H9 (cell line): ENCODE results near the gene TNC. TPM values are rescaled to one million over a fixed set of nuclear protein-coding genes. Genes with fewer than 3 reads are reported as not detected.

Experiments
- DNase-seq: peaks from one replicate; pipeline ENCODE4 v3.0.0-alpha.2; 2017
- H2AFZ ChIP-seq: one replicate; pipeline ENCODE4 v1.6.1; 2013; ENCODE audit warnings: mild to moderate bottlenecking, low read length, control low read depth, moderate library complexity
- H2AK5ac ChIP-seq: 2 replicates; pipeline ENCODE4 v1.6.1; 2013; ENCODE audit warnings: low read length, control low read depth, mixed read lengths; ENCODE audit not compliant: insufficient read length
- H2BK120ac ChIP-seq: one replicate; pipeline ENCODE4 v1.6.1; 2013; ENCODE audit warnings: low read depth, mild to moderate bottlenecking, low read length, control low read depth, inconsistent platforms; ENCODE audit not compliant: poor library complexity, severe bottlenecking
- H2BK12ac ChIP-seq: 2 replicates; pipeline ENCODE4 v1.6.1; 2013; ENCODE audit warnings: low read length, control low read depth, mixed read lengths, low read depth; ENCODE audit not compliant: insufficient read length
- H2BK15ac ChIP-seq: 2 replicates; pipeline ENCODE4 v1.6.1; 2013; ENCODE audit warnings: low read depth, low read length, control low read depth
- H2BK20ac ChIP-seq: one replicate; pipeline ENCODE4 v1.6.1; 2013; ENCODE audit warnings: low read depth, mild to moderate bottlenecking, low read length, control low read depth, inconsistent platforms; ENCODE audit not compliant: poor library complexity, severe bottlenecking
- H2BK5ac ChIP-seq: 2 replicates; pipeline ENCODE4 v1.6.1; 2013; ENCODE audit warnings: low read length, control low read depth, mixed read lengths; ENCODE audit not compliant: insufficient read length
- H3K14ac ChIP-seq: 2 replicates; pipeline ENCODE4 v1.6.1; 2013; ENCODE audit warnings: low read length, control low read depth; ENCODE audit not compliant: insufficient read depth
- H3K18ac ChIP-seq: 2 replicates; pipeline ENCODE4 v1.6.1; 2013; ENCODE audit warnings: low read depth, mild to moderate bottlenecking, mixed read lengths, low read length, control low read depth; ENCODE audit not compliant: insufficient read length
- H3K23ac ChIP-seq: 2 replicates; pipeline ENCODE4 v1.6.1; 2013; ENCODE audit warnings: low read length, control low read depth, mixed read lengths, low read depth; ENCODE audit not compliant: insufficient read length
- H3K23me2 ChIP-seq: 2 replicates; pipeline ENCODE4 v1.6.1; 2013; ENCODE audit warnings: low read depth, mild to moderate bottlenecking, mixed read lengths, low read length, control low read depth; ENCODE audit not compliant: insufficient read length, poor library complexity, severe bottlenecking
- H3K27ac ChIP-seq: 2 replicates; pipeline ENCODE4 v1.5.1; 2013; ENCODE audit warnings: low read length, control low read depth, mixed read lengths, low read depth; ENCODE audit not compliant: insufficient read length
- H3K27me3 ChIP-seq: 2 replicates; pipeline ENCODE4 v1.6.1; 2013; ENCODE audit warnings: low read length, control low read depth, inconsistent platforms; ENCODE audit not compliant: insufficient read depth
- H3K4ac ChIP-seq: 2 replicates; pipeline ENCODE4 v1.6.1; 2013; ENCODE audit warnings: low read depth, mild to moderate bottlenecking, control low read depth, inconsistent platforms, low read length, moderate library complexity
- H3K4me1 ChIP-seq: 2 replicates; pipeline ENCODE4 v1.6.1; 2013; ENCODE audit warnings: low read length, control low read depth, inconsistent platforms; ENCODE audit not compliant: insufficient read depth
- H3K4me2 ChIP-seq: 2 replicates; pipeline ENCODE4 v1.6.1; 2013; ENCODE audit warnings: low read length, control low read depth, mixed read lengths; ENCODE audit not compliant: insufficient read length, insufficient read depth
- H3K56ac ChIP-seq: 2 replicates; pipeline ENCODE4 v1.6.1; 2013; ENCODE audit warnings: low read depth, mild to moderate bottlenecking, mixed read lengths, low read length, control low read depth; ENCODE audit not compliant: insufficient read length
- H3K79me1 ChIP-seq: 2 replicates; pipeline ENCODE4 v1.6.1; 2013; ENCODE audit warnings: low read depth, mild to moderate bottlenecking, moderate library complexity, low read length, control low read depth, inconsistent platforms; ENCODE audit not compliant: insufficient read depth, poor library complexity, severe bottlenecking
- H3K79me2 ChIP-seq: 2 replicates; pipeline ENCODE4 v1.6.1; 2013; ENCODE audit warnings: low read length, control low read depth, inconsistent platforms; ENCODE audit not compliant: insufficient read depth
- H3K9ac ChIP-seq: 2 replicates; pipeline ENCODE4 v1.6.1; 2013; ENCODE audit warnings: low read length, control low read depth, mixed read lengths; ENCODE audit not compliant: insufficient read length; ENCODE audit errors: extremely low read depth
- H3K9me3 ChIP-seq: one replicate; pipeline ENCODE4 v1.6.1; 2013; ENCODE audit warnings: low read depth, low read length, inconsistent platforms; ENCODE audit not compliant: control insufficient read depth
- H3T11ph ChIP-seq: one replicate; pipeline ENCODE4 v1.6.1; 2013; ENCODE audit warnings: mild to moderate bottlenecking, low read length, control low read depth, inconsistent platforms
- H4K20me1 ChIP-seq: one replicate; pipeline ENCODE4 v1.6.1; 2013; ENCODE audit not compliant: control insufficient read depth, insufficient read length, insufficient read depth
- H4K5ac ChIP-seq: 2 replicates; pipeline ENCODE4 v1.6.1; 2013; ENCODE audit warnings: low read depth, mild to moderate bottlenecking, mixed read lengths, low read length, control low read depth; ENCODE audit not compliant: insufficient read length
- H4K8ac ChIP-seq: replicated peaks from 2 replicates; pipeline ENCODE4 v1.6.1; 2013; ENCODE audit warnings: low read length, control low read depth, mixed read lengths, low read depth; ENCODE audit not compliant: insufficient read length
- H4K91ac ChIP-seq: 2 replicates; pipeline ENCODE4 v1.6.1; 2013; ENCODE audit warnings: low read depth, mild to moderate bottlenecking, moderate library complexity, mixed read lengths, low read length, control low read depth; ENCODE audit not compliant: insufficient read length
- H3K27ac Mint-ChIP-seq, 3 experiments: 2 replicates in 2 of 3; 3 replicates in 1 of 3; pipeline ENCODE4 v1.8.0; 2020 to 2021; ENCODE audit warnings: mixed read lengths in 3 of 3, mild to moderate bottlenecking in 1 of 3, moderate library complexity in 1 of 3
- H3K27me3 Mint-ChIP-seq: 2 replicates; pipeline ENCODE4 v1.8.0; 2021; ENCODE audit warnings: low read depth, mild to moderate bottlenecking, moderate library complexity, mixed read lengths
- H3K36me3 Mint-ChIP-seq, 3 experiments: 2 replicates in 2 of 3; 3 replicates in 1 of 3; pipeline ENCODE4 v1.8.0; 2020 to 2021; ENCODE audit warnings: low read depth in 3 of 3, mixed read lengths in 3 of 3; ENCODE audit not compliant: insufficient read depth in 1 of 3
- H3K4me1 Mint-ChIP-seq, 2 experiments: 2 replicates each; pipeline ENCODE4 v1.8.0; 2020; ENCODE audit warnings: mixed read lengths in 2 of 2
- H3K4me3 Mint-ChIP-seq, 2 experiments: 2 replicates in 1 of 2; 3 replicates in 1 of 2; pipeline ENCODE4 v1.8.0; 2020 to 2021; ENCODE audit warnings: mild to moderate bottlenecking in 2 of 2, mixed read lengths in 2 of 2, moderate library complexity in 1 of 2
- H3K9me3 Mint-ChIP-seq, 2 experiments: 2 replicates in 1 of 2; 3 replicates in 1 of 2; pipeline ENCODE4 v1.8.0; 2020; ENCODE audit warnings: mild to moderate bottlenecking in 2 of 2, mixed read lengths in 2 of 2, moderate library complexity in 1 of 2
- CTCF ChIP-seq: fragments of 200-600 bp; sonication (generic); conservative IDR thresholded peaks from 3 replicates; pipeline ENCODE4 v1.8.0; 2021; ENCODE audit warnings: antibody characterized with exemption, mild to moderate bottlenecking
- WGBS: extraction: QIAGEN DNeasy Blood & Tissue Kit; methylation state at CpG from one replicate; pipeline ENCODE4 v1.1.7; 2013; ENCODE audit warnings: missing lambda C conversion rate, low lambda C conversion rate, mixed read lengths; ENCODE audit not compliant: insufficient read length; ENCODE audit errors: extremely low coverage; 5-methylcytosine and 5-hydroxymethylcytosine counted together
- total RNA-seq: library from RNA; stranded (reverse); gene quantifications from 2 replicates; pipeline ENCODE4 v1.2.1, GENCODE V29; 2021

TNC gene
- total RNA-seq, 1 experiment from 2014 or later = 0.63 TPM

- Histone ChIP-seq H3K4me2 (no peak overlapping the region), H3K23ac (no peak overlapping the region), H3K56ac (no peak overlapping the region), H2BK20ac (no peak overlapping the region), H3K18ac (no peak overlapping the region), H4K91ac (no peak overlapping the region), H3K79me1 (no peaks in the 10 kb centered on the region), H3K14ac (no peak overlapping the region), H3K9ac (no peak overlapping the region), H3K27me3 (no peaks in the 10 kb centered on the region), H2BK12ac (no peak overlapping the region), H4K20me1 (no peaks in the 10 kb centered on the region), H3K9me3 (no peaks in the 10 kb centered on the region), H2BK5ac (no peak overlapping the region), H3K23me2 (no peaks in the 10 kb centered on the region), H3K4ac (no peak overlapping the region), H2BK120ac (no peak overlapping the region), H2AFZ (no peak overlapping the region), H3K27ac (no peak overlapping the region), H2BK15ac (no peak overlapping the region), H2AK5ac (no peak overlapping the region), H3K4me1 (no peaks in the 10 kb centered on the region), H3T11ph (no peak overlapping the region), H3K79me2 (no peaks in the 10 kb centered on the region), H4K8ac (no peak overlapping the region), H4K5ac (no peak overlapping the region)
- peaks cover 30% of the 10 kb centered on the region for H3K27me3 Mint-ChIP-seq
- H3K9me3 Mint-ChIP-seq = no peaks in the 10 kb centered on the region
- H3K27ac Mint-ChIP-seq = no peak overlapping the region; a peak in 1 of 7 replicates
- no peak for TF ChIP-seq CTCF
- H3K4me3 Mint-ChIP-seq = no peak overlapping the region
- no peaks in the 10 kb centered on the region for H3K4me1 Mint-ChIP-seq
- no peak for DNase-seq
- H3K36me3 Mint-ChIP-seq = no peaks in the 10 kb centered on the region
- WGBS = no CpG with 5 or more reads among the region's 3 CpGs
These were observed 75.0 kb downstream of the TNC start for GRCh38 chr9:115042781-115043509.
